ENCODE measurements around the gene FAF1. TPM values are rescaled to one million over a fixed set of nuclear protein-coding genes. Genes with fewer than 3 reads are reported as not detected.

The FAF1 gene
- total RNA-seq, 2 experiments from 2014 or later: 42.3 to 114 TPM

DNA sequence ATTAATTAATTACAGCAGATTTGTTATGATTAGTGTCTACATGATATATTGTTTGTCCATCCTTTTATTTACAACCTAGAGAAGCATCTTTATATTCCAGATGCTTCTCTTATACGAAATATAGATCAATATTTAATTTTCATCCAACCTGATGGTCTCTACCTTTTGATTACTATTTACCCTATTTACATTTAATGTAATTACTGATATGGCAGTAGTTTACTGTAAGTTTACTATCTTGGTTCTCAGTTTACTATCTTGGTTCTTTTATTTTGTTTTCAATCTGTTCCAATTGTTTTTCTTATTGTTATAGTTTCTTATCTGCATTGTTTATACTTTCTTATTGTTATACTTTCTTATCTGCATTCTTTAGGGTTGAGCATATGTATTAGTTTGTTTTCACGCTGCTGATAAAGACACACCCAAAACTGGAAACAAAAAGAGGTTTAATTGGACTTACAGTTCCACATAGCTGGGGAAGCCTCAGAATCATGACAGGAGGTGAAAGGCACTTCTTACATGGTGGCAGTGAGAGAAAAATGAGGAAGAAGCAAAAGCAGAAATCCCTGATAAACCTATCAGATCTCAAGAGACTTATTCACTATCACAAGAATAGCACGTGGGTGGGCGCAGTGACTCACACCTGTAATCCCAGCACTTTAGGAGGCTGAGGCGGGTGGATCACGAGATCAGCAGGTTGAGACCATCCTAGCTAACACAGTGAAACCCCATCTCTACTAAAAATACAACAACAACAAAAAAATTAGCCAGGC is 28.9 kb downstream of the FAF1 start:
- DNase-seq (ENCODE audit: low spot score): no peak
- ChIA-PET CTCF (ENCODE audit: unreplicated experiment) (no interaction called here), POLR2A (interaction anchor here (0.6 to 1.6 kb wide), 3 partner anchors 9 to 1981 kb away, joined by 3 to 6 read pairs (median 4); no protein-coding TSS in a partner anchor)
- H2AFZ ChIP-seq (ENCODE audit: low read length): no peak overlapping the region
- TF ChIP-seq, protein P1, sequence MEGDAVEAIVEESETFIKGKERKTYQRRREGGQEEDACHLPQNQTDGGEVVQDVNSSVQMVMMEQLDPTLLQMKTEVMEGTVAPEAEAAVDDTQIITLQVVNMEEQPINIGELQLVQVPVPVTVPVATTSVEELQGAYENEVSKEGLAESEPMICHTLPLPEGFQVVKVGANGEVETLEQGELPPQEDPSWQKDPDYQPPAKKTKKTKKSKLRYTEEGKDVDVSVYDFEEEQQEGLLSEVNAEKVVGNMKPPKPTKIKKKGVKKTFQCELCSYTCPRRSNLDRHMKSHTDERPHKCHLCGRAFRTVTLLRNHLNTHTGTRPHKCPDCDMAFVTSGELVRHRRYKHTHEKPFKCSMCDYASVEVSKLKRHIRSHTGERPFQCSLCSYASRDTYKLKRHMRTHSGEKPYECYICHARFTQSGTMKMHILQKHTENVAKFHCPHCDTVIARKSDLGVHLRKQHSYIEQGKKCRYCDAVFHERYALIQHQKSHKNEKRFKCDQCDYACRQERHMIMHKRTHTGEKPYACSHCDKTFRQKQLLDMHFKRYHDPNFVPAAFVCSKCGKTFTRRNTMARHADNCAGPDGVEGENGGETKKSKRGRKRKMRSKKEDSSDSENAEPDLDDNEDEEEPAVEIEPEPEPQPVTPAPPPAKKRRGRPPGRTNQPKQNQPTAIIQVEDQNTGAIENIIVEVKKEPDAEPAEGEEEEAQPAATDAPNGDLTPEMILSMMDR (conservative IDR thresholded peaks at IDR 0.05; ENCODE audit: low read length): no peak
- TF ChIP-seq EZH2phosphoT487 (IDR thresholded peaks at IDR 0.05; ENCODE audit: borderline replicate concordance, low read depth, low read length): no peak
- no peak overlapping the region for H3K4me2 ChIP-seq (ENCODE audit: low read length)
- H3K79me2 ChIP-seq (ENCODE audit: insufficient read depth, low read depth, low read length): peaks cover 91% of the 10 kb centered on the region
- H3K9me2 ChIP-seq (ENCODE audit: insufficient read depth, low read length): no peaks in the 10 kb centered on the region
- H3K4me3 ChIP-seq (ENCODE audit: low read depth, low read length, poor library complexity, severe bottlenecking): no peak overlapping the region
- peaks cover 46% of the 10 kb centered on the region for H3K36me3 ChIP-seq (ENCODE audit: insufficient read depth, low read length)
- H3K4me1 ChIP-seq (ENCODE audit: insufficient read depth, low read length, poor library complexity, severe bottlenecking): peaks cover 10% of the 10 kb centered on the region
- no peaks in the 10 kb centered on the region for H3K9me3 ChIP-seq (ENCODE audit: low read length)
- no TSS peak for BruUV-seq (replicated peaks)
- H4K20me1 ChIP-seq (ENCODE audit: insufficient read depth, low read length): peaks cover 11% of the 10 kb centered on the region
- intact Hi-C loops (cut with micrococcal nuclease; ENCODE audit: unreplicated experiment): no loop called here
- H3K27ac ChIP-seq (ENCODE audit: low read depth, low read length, poor library complexity, severe bottlenecking): no peak overlapping the region

DNA sequence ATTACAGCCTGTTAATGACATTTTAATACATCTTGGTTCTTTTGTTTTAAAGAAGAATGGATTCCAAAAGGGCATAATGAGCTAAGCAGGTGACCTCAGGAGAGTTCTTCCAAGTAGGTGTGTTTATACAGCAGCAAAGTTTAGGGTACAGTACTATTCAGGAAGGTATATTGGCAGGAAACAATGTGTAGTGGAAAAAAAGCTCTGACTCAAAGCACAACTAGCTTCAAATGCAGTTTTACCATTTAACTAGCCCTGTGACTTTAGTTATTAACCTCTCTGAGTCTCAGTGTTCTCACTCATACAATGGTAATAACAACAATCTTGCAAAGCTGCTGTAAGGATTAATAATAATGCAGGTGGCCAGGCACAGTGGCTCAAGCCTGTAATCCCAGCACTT is 29.9 kb downstream of the FAF1 start:
- H3K4me1 ChIP-seq (ENCODE audit: insufficient read depth, low read length, poor library complexity, severe bottlenecking): peaks cover 6% of the 10 kb centered on the region
- H4K20me1 ChIP-seq (ENCODE audit: insufficient read depth, low read length): peaks cover 11% of the 10 kb centered on the region
- no peak overlapping the region for H2AFZ ChIP-seq (ENCODE audit: low read length)
- DNase-seq (ENCODE audit: low spot score): no peak
- ChIA-PET CTCF (ENCODE audit: unreplicated experiment) (no interaction called here), POLR2A (interaction anchor here (0.5 to 1.6 kb wide), 3 partner anchors 10 to 265 kb away, joined by 3 to 9 read pairs (median 6); no protein-coding TSS in a partner anchor)
- H3K9me3 ChIP-seq (ENCODE audit: low read length): peaks cover under 1% of the 10 kb centered on the region; the same call in 1 of the 2 replicates
- intact Hi-C loops (cut with micrococcal nuclease; ENCODE audit: unreplicated experiment): no loop called here
- peaks cover 91% of the 10 kb centered on the region for H3K79me2 ChIP-seq (ENCODE audit: insufficient read depth, low read depth, low read length)
- H3K36me3 ChIP-seq (ENCODE audit: insufficient read depth, low read length): peaks cover 47% of the 10 kb centered on the region
- no peak overlapping the region for H3K4me2 ChIP-seq (ENCODE audit: low read length)
- no peak overlapping the region for H3K4me3 ChIP-seq (ENCODE audit: low read depth, low read length, poor library complexity, severe bottlenecking)
- BruUV-seq (replicated peaks): no TSS peak
- no peaks in the 10 kb centered on the region for H3K9me2 ChIP-seq (ENCODE audit: insufficient read depth, low read length)
- no peak overlapping the region for H3K27ac ChIP-seq (ENCODE audit: low read depth, low read length, poor library complexity, severe bottlenecking)
- TF ChIP-seq, protein P1 (conservative IDR thresholded peaks at IDR 0.05; ENCODE audit: low read length): no peak

DNA sequence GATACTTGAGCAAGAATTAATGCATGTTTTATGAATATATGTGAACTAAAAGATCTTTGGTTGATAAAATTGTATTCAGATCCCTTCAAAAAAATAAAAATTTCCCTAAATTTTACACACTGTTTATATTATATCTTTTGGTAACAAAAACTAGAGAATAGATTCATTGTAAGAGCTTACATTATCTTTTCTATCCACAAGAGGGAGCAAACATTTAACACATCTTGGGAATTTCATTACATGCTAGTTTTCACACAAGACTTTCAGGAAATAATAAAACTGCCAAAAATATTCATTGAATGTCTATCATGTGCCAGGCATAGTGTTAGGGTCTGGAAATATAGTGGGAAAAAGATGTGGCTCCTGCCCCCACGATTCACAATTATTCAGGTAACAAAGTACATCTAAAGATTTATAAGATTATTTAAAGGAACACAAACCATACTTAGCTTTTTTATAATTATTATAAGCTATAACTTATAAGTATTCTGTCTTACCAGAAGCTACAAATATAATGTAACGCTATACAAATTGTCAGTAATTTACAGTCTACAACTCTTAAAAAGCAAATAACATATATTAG is 30.6 kb downstream of the FAF1 start:
- Histone ChIP-seq H3K9me3 (ENCODE audit: low read length) (peaks cover 7% of the 10 kb centered on the region; the same call in 1 of the 2 replicates), H3K4me3 (ENCODE audit: low read depth, low read length, poor library complexity, severe bottlenecking) (no peak overlapping the region), H3K4me1 (ENCODE audit: insufficient read depth, low read length, poor library complexity, severe bottlenecking) (peaks cover 6% of the 10 kb centered on the region), H4K20me1 (ENCODE audit: insufficient read depth, low read length) (peaks cover 11% of the 10 kb centered on the region), H3K36me3 (ENCODE audit: insufficient read depth, low read length) (peaks cover 45% of the 10 kb centered on the region), H2AFZ (ENCODE audit: low read length) (no peak overlapping the region), H3K9me2 (ENCODE audit: insufficient read depth, low read length) (no peaks in the 10 kb centered on the region), H3K79me2 (ENCODE audit: insufficient read depth, low read depth, low read length) (peaks cover 91% of the 10 kb centered on the region), H3K27ac (ENCODE audit: low read depth, low read length, poor library complexity, severe bottlenecking) (no peak overlapping the region), H3K4me2 (ENCODE audit: low read length) (no peak overlapping the region)
- DNase-seq (ENCODE audit: low spot score): peak; percentile 47
- CTCF ChIA-PET (ENCODE audit: unreplicated experiment): no interaction called here
- POLR2A ChIA-PET: interaction anchor here (0.5 to 1.6 kb wide), 2 partner anchors 11 to 266 kb away, joined by 6 to 9 read pairs; no protein-coding TSS in a partner anchor
- intact Hi-C loops (cut with micrococcal nuclease; ENCODE audit: unreplicated experiment): loop anchor here (2.0 to 5.0 kb wide), 2 partner anchors 57 to 113 kb away; no protein-coding TSS in a partner anchor
- BruUV-seq (replicated peaks): no TSS peak
- no peak for TF ChIP-seq EZH2phosphoT487 (IDR thresholded peaks at IDR 0.05; ENCODE audit: borderline replicate concordance, low read depth, low read length)
- TF ChIP-seq, protein P1 (conservative IDR thresholded peaks at IDR 0.05; ENCODE audit: low read length): peak; percentile 90

Data from OCI-LY7 (cell line).